GM12878 (cell line): ENCODE measurements around the gene NRXN3.

Source experiments
- IKZF1 ChIP-seq: fragments of 450-650 bp; conservative IDR thresholded peaks from 2 replicates; pipeline ENCODE4 v1.6.1; 2017; ENCODE audit warnings: antibody characterized with exemption, mild to moderate bottlenecking
- JUND ChIP-seq: IDR thresholded peaks from 2 replicates; pipeline ENCODE4 v1.6.1; 2012; ENCODE audit warnings: low read depth, mild to moderate bottlenecking, low read length, improper control_type of control experiment, moderate library complexity
- KDM1A ChIP-seq: fragments of 200-600 bp; sonication (generic); IDR thresholded peaks from 2 replicates; pipeline ENCODE4 v1.6.1; 2016; ENCODE audit warnings: borderline replicate concordance
- POLR2A ChIP-seq: IDR thresholded peaks from 2 replicates; pipeline ENCODE4 v1.6.1; 2011; ENCODE audit warnings: low read depth, mild to moderate bottlenecking, low read length
- POLR2AphosphoS5 ChIP-seq: IDR thresholded peaks from 2 replicates; pipeline ENCODE4 v1.6.1; 2011; ENCODE audit warnings: mild to moderate bottlenecking, low read length, inconsistent platforms
- SP1 ChIP-seq: IDR thresholded peaks from one replicate; pipeline ENCODE4 v1.6.1; 2011; ENCODE audit warnings: low read depth, low read length
- TAF1 ChIP-seq: IDR thresholded peaks from 2 replicates; pipeline ENCODE4 v1.6.1; 2011; ENCODE audit warnings: mild to moderate bottlenecking, low read depth, low read length, borderline replicate concordance
- ZNF24 ChIP-seq: fragments of 450-650 bp; IDR thresholded peaks from 2 replicates; pipeline ENCODE4 v1.6.1; 2017; ENCODE audit warnings: antibody characterized with exemption, mild to moderate bottlenecking
- ZNF274 ChIP-seq: IDR thresholded peaks from one replicate; pipeline ENCODE4 v1.8.0; 2011; ENCODE audit not compliant: insufficient read length, insufficient read depth
- TF ChIP-seq, protein P1 (sequence below): IDR thresholded peaks from 2 replicates; pipeline ENCODE4 v1.6.1; 2011; ENCODE audit warnings: low read depth, mild to moderate bottlenecking, low read length, moderate library complexity, borderline replicate concordance; ENCODE audit errors: extremely low read depth
- TF ChIP-seq, protein P2 (sequence below), 3 experiments: IDR thresholded peaks in 2 of 3; conservative IDR thresholded peaks in 1 of 3; 2 replicates each; pipeline ENCODE4 v1.5.1; 2011; ENCODE audit warnings: low read depth in 3 of 3, low read length in 3 of 3, mild to moderate bottlenecking in 3 of 3, control low read depth in 2 of 3, moderate library complexity in 2 of 3, inconsistent platforms in 1 of 3, mixed read lengths in 1 of 3; ENCODE audit not compliant: control insufficient read depth in 2 of 3, insufficient read depth in 1 of 3; ENCODE audit errors: extremely low read depth in 1 of 3
- TF ChIP-seq, protein P3 (sequence below): IDR thresholded peaks from 2 replicates; pipeline ENCODE4 v1.6.1; 2011; ENCODE audit warnings: low read depth, low read length, improper control_type of control experiment, borderline replicate concordance

DNA sequence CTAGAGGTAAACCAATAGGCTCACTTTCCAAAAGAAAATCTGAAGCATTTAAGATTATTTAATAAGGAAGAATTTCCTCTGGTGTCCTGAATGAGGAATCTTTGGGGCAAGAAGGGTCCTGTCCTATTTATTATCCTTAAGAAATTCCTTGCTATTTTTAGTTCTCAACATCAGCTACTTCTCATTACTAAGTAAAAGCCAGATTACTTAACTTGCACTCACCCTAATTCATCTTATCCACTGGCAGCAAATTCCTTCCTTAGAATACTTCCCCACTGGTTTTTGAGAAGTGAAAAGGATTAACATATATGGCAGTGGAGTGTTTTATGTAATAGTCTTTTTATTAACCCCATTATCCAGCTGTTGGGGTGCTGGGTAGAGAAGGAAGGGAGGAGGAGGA lies 1273.4 kb downstream of the NRXN3 start:
- TF ChIP-seq, protein P1, sequence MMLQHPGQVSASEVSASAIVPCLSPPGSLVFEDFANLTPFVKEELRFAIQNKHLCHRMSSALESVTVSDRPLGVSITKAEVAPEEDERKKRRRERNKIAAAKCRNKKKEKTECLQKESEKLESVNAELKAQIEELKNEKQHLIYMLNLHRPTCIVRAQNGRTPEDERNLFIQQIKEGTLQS = no peak
- no peak for TF ChIP-seq POLR2A
- TF ChIP-seq SP1 = no peak
- TF ChIP-seq, protein P2, sequence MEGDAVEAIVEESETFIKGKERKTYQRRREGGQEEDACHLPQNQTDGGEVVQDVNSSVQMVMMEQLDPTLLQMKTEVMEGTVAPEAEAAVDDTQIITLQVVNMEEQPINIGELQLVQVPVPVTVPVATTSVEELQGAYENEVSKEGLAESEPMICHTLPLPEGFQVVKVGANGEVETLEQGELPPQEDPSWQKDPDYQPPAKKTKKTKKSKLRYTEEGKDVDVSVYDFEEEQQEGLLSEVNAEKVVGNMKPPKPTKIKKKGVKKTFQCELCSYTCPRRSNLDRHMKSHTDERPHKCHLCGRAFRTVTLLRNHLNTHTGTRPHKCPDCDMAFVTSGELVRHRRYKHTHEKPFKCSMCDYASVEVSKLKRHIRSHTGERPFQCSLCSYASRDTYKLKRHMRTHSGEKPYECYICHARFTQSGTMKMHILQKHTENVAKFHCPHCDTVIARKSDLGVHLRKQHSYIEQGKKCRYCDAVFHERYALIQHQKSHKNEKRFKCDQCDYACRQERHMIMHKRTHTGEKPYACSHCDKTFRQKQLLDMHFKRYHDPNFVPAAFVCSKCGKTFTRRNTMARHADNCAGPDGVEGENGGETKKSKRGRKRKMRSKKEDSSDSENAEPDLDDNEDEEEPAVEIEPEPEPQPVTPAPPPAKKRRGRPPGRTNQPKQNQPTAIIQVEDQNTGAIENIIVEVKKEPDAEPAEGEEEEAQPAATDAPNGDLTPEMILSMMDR (IDR thresholded peaks at IDR 0.05 in 2 of 3, conservative IDR thresholded peaks at IDR 0.05 in 1 of 3; ENCODE audit: control insufficient read depth in 2 of 3, extremely low read depth in 1 of 3, insufficient read depth in 1 of 3, low read depth in 3 of 3, low read length in 3 of 3) = no peak
- no peak for TF ChIP-seq ZNF24
- no peak for TF ChIP-seq JUND
- no peak for TF ChIP-seq ZNF274
- TF ChIP-seq, protein P3, sequence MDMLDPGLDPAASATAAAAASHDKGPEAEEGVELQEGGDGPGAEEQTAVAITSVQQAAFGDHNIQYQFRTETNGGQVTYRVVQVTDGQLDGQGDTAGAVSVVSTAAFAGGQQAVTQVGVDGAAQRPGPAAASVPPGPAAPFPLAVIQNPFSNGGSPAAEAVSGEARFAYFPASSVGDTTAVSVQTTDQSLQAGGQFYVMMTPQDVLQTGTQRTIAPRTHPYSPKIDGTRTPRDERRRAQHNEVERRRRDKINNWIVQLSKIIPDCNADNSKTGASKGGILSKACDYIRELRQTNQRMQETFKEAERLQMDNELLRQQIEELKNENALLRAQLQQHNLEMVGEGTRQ = no peak
- TF ChIP-seq KDM1A = no peak
- TF ChIP-seq TAF1 = no peak
- TF ChIP-seq IKZF1 = no peak
- no peak for TF ChIP-seq POLR2AphosphoS5
